Inflammatory macrophage treated with lipopolysaccharide for 1 hour (primary cell): ENCODE measurements around the gene TNIP3.
"Not testable (repeated sequence)": the region's sequence is repeated elsewhere in the genome, so short reads cannot be mapped to it uniquely, and the experiment has no call there.

Source experiments
- DNase-seq, 2 donors: peaks; one replicate each; pipeline ENCODE4 v3.0.0-alpha.2; 2020 to 2022

The TNIP3 gene

GRCh38 chr4:121177246-121178137 is 13.4 kb upstream of the TNIP3 start:
- peak; percentile 76 to 81 for DNase-seq

- peak; percentile 55 to 75 for DNase-seq
Measured at GRCh38 chr4:121176082-121176934, 12.2 kb upstream of the TNIP3 start.

GRCh38 chr4:121171477-121171876 is 7.4 kb upstream of the TNIP3 start:
- not testable (repeated sequence) for DNase-seq

GRCh38 chr4:121168446-121169281 is 4.5 kb upstream of the TNIP3 start:
- DNase-seq: peak; percentile 65 to 85

GRCh38 chr4:121166976-121167375 is 2.9 kb upstream of the TNIP3 start:
- DNase-seq: peak; percentile 74 to 82

GRCh38 chr4:121165206-121165605 is 1.1 kb upstream of the TNIP3 start:
- DNase-seq: no peak

- DNase-seq: peak; percentile 95
Measured at GRCh38 chr4:121156822-121157769, 7.0 kb downstream of the TNIP3 start.

GRCh38 chr4:121155893-121156292 is 8.2 kb downstream of the TNIP3 start:
- peak; percentile 86 to 87 for DNase-seq

- DNase-seq: peak in 1 of 2 donors; percentile 57
Measured at GRCh38 chr4:121154103-121154515, 10.0 kb downstream of the TNIP3 start.

- DNase-seq: no peak
Measured at GRCh38 chr4:121151942-121152341, 12.2 kb downstream of the TNIP3 start.

GRCh38 chr4:121150486-121150885 is 13.6 kb downstream of the TNIP3 start:
- DNase-seq: no peak

GRCh38 chr4:121150003-121150402 is 14.1 kb downstream of the TNIP3 start:
- DNase-seq: no peak

- DNase-seq: no peak
Measured at GRCh38 chr4:121148621-121149020, 15.5 kb downstream of the TNIP3 start.

- DNase-seq: no peak
Measured at GRCh38 chr4:121148000-121148399, 16.1 kb downstream of the TNIP3 start.

- no peak for DNase-seq
Measured at GRCh38 chr4:121146530-121146929, 17.6 kb downstream of the TNIP3 start.

GRCh38 chr4:121145430-121145829 is 18.7 kb downstream of the TNIP3 start:
- DNase-seq: no peak

- DNase-seq: no peak
Measured at GRCh38 chr4:121144021-121144420, 20.1 kb downstream of the TNIP3 start.

- no peak for DNase-seq
Measured at GRCh38 chr4:121143131-121143530, 21.0 kb downstream of the TNIP3 start.

- DNase-seq: no peak
Measured at GRCh38 chr4:121140716-121141460, 23.2 kb downstream of the TNIP3 start.

GRCh38 chr4:121139533-121140222 is 24.4 kb downstream of the TNIP3 start:
- DNase-seq: no peak
